SIG-M5 treated with dmso at 0.1 percent for 504 hours (cell line): Measurements from ENCODE around the gene SAMD11.

ENCODE experiments used
- DNase-seq: peaks from one replicate; lab custom pipeline; 2025; ENCODE audit not compliant: unreplicated experiment; lab: John Stamatoyannopoulos, UW

The SAMD11 gene

GRCh38 chr1:932173-932510 is 8.4 kb downstream of the SAMD11 start:
- no peak for DNase-seq

GRCh38 chr1:932776-933602 is 9.3 kb downstream of the SAMD11 start:
- DNase-seq, result no peak

DNA sequence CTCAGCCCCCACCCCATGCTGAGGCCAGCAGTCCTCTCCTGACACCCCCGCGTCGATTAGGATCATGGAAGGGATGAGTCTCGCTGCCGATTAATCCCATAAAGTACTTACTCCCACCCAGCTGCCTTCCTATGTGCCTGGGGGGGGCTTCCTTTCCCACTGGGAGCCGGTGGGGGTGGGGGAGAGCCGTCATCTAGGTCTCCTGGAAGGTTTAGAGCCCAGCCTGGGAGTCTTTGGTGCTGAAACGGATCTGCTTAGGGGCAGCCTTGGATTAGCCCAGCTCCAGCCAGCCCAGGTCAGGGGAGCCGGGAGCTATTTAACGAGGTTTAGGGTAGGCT is 9.8 kb downstream of the SAMD11 start:
- no peak for DNase-seq

DNA sequence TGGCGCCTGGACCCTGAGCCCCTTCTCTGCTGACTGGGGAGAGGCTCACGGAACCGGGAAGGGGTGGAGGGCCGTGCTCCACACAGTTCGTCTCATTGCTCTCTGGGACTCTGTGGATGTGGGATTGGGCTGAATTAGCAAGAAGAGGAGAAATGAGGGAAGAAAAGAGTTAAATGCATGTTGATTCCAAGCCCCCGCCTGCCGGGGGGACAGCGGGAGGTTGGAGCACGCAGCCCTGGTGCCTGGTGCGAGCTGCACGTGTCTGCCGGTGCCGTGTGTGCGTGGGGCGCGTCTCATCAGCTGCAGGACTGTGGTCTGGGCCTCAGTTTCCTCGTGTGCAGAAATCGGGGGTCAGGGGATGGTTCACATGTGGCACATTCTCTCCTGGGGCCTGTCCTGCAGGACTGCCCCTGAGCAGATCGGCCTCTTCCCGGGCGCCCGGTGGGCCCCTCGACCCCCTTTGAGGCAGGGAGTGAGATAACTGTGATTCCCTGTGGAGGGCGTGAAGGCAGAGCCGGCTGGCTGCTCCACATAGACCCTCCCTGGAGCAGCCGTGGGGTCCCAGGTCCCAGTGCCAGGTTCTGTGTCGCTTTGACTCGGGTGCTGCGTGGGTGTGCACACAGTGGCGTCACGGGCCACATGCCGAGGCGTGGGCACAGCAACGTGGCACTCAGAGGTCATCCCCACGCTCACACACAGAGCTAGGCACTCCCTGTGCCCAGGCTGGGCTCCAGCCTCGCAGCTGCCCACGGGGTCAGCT is 11.4 kb downstream of the SAMD11 start:
- DNase-seq, result no peak

DNA sequence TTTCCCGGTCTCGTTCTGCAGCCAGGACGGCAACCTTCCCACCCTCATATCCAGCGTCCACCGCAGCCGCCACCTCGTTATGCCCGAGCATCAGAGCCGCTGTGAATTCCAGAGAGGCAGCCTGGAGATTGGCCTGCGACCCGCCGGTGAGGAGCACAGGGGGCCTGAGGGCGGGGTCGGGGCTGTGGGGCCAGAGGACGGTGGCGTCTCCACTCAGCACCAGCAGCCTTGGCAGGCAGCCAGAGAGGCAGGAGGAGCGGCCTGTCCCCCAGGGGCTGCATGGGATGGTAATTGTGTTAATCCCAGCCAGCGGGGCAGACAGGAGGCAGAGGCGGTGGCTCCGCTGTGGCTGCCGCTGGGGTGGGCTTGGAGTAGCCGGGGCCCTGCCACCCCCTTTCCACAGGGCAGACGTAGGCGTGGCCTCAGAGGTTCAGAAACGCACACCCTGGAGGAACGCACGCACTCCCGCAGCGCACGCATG is 12.1 kb downstream of the SAMD11 start:
- no peak for DNase-seq

- DNase-seq, result no peak
Observed at GRCh38 chr1:936348-937264, 12.9 kb downstream of the SAMD11 start.

GRCh38 chr1:937521-937920 is 13.8 kb downstream of the SAMD11 start:
- no peak for DNase-seq

GRCh38 chr1:938088-938683 is 14.5 kb downstream of the SAMD11 start:
- no peak for DNase-seq

- DNase-seq, result no peak
Observed at GRCh38 chr1:938711-939489, 15.2 kb downstream of the SAMD11 start.

GRCh38 chr1:939511-940106 is 15.9 kb downstream of the SAMD11 start:
- no peak for DNase-seq

DNA sequence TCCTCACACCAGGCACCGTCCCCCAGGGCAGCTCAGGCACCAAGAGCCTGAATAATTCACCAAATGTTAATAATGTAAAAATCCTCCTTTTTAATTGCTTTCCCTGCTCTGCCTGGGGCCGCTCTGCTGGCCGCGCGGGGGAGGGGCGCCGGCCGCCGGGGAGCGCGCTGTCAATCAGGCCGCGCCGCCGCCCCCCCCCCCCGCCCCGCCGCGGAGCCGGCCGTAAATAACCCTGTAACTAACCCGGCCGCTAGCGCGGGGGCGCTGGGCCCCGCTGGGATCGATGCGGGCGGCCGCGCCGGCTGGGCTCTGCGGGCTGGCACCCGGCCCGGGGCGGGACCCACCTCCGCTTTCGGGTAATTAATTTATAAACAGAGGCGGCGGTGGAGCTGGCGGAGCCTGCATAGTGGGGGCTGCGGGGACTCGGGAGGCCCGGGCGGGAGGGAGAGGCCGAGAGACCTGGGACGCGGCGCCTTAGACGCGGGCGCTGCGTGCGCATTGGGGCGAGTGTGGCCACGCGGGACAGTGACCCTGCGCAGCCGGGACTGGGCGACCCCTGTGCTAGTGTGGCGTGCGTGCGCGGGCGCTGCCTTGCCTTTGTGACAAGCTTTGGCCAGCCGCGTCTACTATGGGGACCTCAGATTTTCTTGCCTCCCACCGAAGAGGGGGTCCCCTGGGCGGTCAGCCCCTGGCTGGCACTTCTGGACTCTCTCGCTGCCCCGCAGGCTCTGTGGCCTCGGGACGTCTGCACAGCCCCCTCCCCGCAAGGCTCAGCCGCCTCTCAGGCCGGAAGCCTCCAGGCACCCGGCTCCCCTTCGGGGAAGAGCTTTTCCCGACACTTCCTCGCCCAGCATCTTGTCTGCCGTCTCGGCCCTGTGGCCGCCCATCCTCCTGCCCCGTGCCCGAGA is 16.6 kb downstream of the SAMD11 start:
- no peak for DNase-seq

GRCh38 chr1:941015-941587 is 17.4 kb downstream of the SAMD11 start:
- DNase-seq, result no peak

GRCh38 chr1:941588-942383 is 18.1 kb downstream of the SAMD11 start:
- peak; percentile 28 for DNase-seq

GRCh38 chr1:942411-942821 is 18.7 kb downstream of the SAMD11 start:
- no peak for DNase-seq

DNA sequence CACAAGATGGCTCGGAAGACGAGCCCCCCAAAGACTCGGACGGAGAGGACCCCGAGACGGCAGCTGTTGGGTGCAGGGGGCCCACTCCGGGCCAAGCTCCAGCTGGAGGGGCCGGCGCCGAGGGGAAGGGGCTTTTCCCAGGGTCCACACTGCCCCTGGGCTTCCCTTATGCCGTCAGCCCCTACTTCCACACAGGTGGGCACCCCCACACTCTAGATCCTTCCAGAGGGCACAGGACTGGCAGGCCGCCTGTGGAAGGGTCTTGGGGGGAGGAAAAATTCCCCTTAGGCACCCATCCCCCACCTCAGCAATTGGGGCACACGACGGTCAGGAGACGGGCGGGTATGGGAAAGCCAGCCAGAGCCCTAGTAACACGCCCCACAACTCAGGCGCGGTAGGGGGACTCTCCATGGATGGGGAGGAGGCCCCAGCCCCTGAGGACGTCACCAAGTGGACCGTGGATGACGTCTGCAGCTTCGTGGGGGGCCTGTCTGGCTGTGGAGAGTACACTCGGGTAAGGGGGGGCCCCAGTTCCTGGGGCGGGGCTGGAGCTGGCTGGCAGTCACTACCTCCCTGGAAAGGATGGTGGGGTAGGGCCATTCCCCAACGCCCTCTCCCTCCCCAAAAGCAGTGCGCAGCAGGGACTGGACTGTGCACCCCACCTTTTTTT is 19.3 kb downstream of the SAMD11 start:
- DNase-seq, result no peak

GRCh38 chr1:943545-944340 is 20.0 kb downstream of the SAMD11 start:
- DNase-seq, result no peak
